ENCODE data around the gene TPRX2. TPM values are rescaled to one million over a fixed set of nuclear protein-coding genes. Genes with fewer than 3 reads are reported as not detected.

Gene TPRX2
- total and polyA plus RNA-seq, 2 of the 8 experiments (the other 6 are each of a cell fraction or from before 2014, with no cell fraction given): not detected

GRCh38 chr19:47848823-47849473 is 10.1 kb upstream of the TPRX2 start (continued):
- TF ChIP-seq GTF2F1 (IDR thresholded peaks at IDR 0.05; ENCODE audit: borderline replicate concordance, low read depth, low read length) (no peak), EGR1 (IDR thresholded peaks at IDR 0.05; ENCODE audit: borderline replicate concordance, low read depth, low read length) (no peak)

All from H1 (cell line).